CD4-positive, alpha-beta memory T cell (primary cell): ENCODE results near the gene SLC35E4. TPM values are rescaled to one million over a fixed set of nuclear protein-coding genes. Genes with fewer than 3 reads are reported as not detected.

Experiments used
- CTCF ChIA-PET: fragments of 350-600 bp; sonication (Branson Sonifier 250); formaldehyde crosslinking; loops from one replicate; lab custom pipeline; 2021; ENCODE audit warnings: inconsistent platforms; ENCODE audit not compliant: partially characterized antibody; lab: Charles Lee
- POLR2A ChIA-PET: fragments of 350-600 bp; sonication (Branson Sonifier 250); formaldehyde crosslinking; loops from one replicate; lab custom pipeline; 2021; ENCODE audit not compliant: partially characterized antibody; lab: Charles Lee
- DNase-seq, 5 donors: peaks; one replicate each; pipeline versions ENCODE4 v3.0.0 to v3.0.0-alpha.2; 2020 to 2022; ENCODE audit warnings: mixed read lengths in 1 of 5
- H3K27ac ChIP-seq: one replicate; pipeline ENCODE4 v1.7.0; 2013; ENCODE audit warnings: low read depth, low read length
- H3K27me3 ChIP-seq: 2 replicates; pipeline ENCODE4 v1.7.0; 2013; ENCODE audit warnings: mild to moderate bottlenecking, low read length, moderate library complexity; ENCODE audit not compliant: insufficient read depth
- H3K36me3 ChIP-seq: 2 replicates; pipeline ENCODE4 v1.7.0; 2013; ENCODE audit warnings: mild to moderate bottlenecking, low read length, moderate library complexity; ENCODE audit not compliant: insufficient read depth
- H3K4me1 ChIP-seq: 2 replicates; pipeline ENCODE4 v1.7.0; 2013; ENCODE audit warnings: mild to moderate bottlenecking, low read length, moderate library complexity; ENCODE audit not compliant: insufficient read depth
- H3K4me3 ChIP-seq, 2 donors: one replicate each; pipeline ENCODE4 v1.7.0; 2013; ENCODE audit warnings: low read length in 2 of 2, mild to moderate bottlenecking in 1 of 2
- H3K9me3 ChIP-seq, 2 donors: one replicate each; pipeline ENCODE4 v1.7.0; 2013; ENCODE audit warnings: low read length in 2 of 2, control low read depth in 1 of 2; ENCODE audit not compliant: control insufficient read depth in 1 of 2
- H3K27ac Mint-ChIP-seq, 7 donors: one replicate each; pipeline ENCODE4 v1.8.0; 2020 to 2021; ENCODE audit warnings: mixed read lengths in 7 of 7, mild to moderate bottlenecking in 6 of 7, inconsistent platforms in 3 of 7, moderate library complexity in 3 of 7
- H3K27me3 Mint-ChIP-seq, 2 donors: one replicate each; pipeline ENCODE4 v1.8.0; 2020 to 2021; ENCODE audit warnings: mixed read lengths in 2 of 2
- H3K36me3 Mint-ChIP-seq, 2 donors: one replicate each; pipeline ENCODE4 v1.8.0; 2020 to 2021; ENCODE audit warnings: mixed read lengths in 2 of 2, inconsistent platforms in 1 of 2, mild to moderate bottlenecking in 1 of 2
- H3K4me1 Mint-ChIP-seq, 4 donors: one replicate each; pipeline ENCODE4 v1.8.0; 2020 to 2021; ENCODE audit warnings: mixed read lengths in 4 of 4, mild to moderate bottlenecking in 1 of 4
- H3K4me3 Mint-ChIP-seq, 8 donors: one replicate each; pipeline ENCODE4 v1.8.0; 2020 to 2021; ENCODE audit warnings: mixed read lengths in 8 of 8, mild to moderate bottlenecking in 7 of 8, moderate library complexity in 6 of 8, inconsistent platforms in 3 of 8
- H3K9me3 Mint-ChIP-seq, 8 donors: one replicate each; pipeline ENCODE4 v1.8.0; 2020 to 2021; ENCODE audit warnings: mixed read lengths in 8 of 8, mild to moderate bottlenecking in 5 of 8, inconsistent platforms in 3 of 8, moderate library complexity in 1 of 8
- intact Hi-C: fragments of 100-400 bp; cut with micrococcal nuclease; formaldehyde crosslinking; loops from one replicate; pipeline ENCODE4 v1.15.1; 2023
- polyA plus RNA-seq, 2 donors: library from polyadenylated mRNA; unstranded; fragments of 300-500 nt; fragmentation: Illumina TruSeq; gene quantifications; one replicate each; pipeline ENCODE4 v1.2.3, GENCODE V29; 2021
- total RNA-seq, 2 experiments: library from RNA; stranded (reverse); gene quantifications; one replicate each; pipeline ENCODE4 v1.2.3, GENCODE V29; 2021

SLC35E4 gene
- total and polyA plus RNA-seq, 4 experiments from 2014 or later = 0.61 to 3.0 (median 2.0) TPM

- DNase-seq = peak in 1 of 5 donors; percentile 25
- Histone ChIP-seq H3K27ac (peak overlapping the region; percentile 79), H3K4me1 (peaks cover 34% of the 10 kb centered on the region), H3K27me3 (no peaks in the 10 kb centered on the region), H3K4me3 (peak overlapping the region; percentile 57 to 81), H3K36me3 (no peaks in the 10 kb centered on the region), H3K9me3 (no peaks in the 10 kb centered on the region)
- POLR2A ChIA-PET = interaction anchor here (1.2 to 3.1 kb wide), 10 partner anchors 13 to 471 kb away, joined by 4 to 33 read pairs (median 11); partner anchors contain the start of genes DUSP18, MORC2, OSBP2 and PES1
- Mint-ChIP-seq H3K4me1 (peaks cover 10 to 29% (median 16%) of the 10 kb centered on the region in 4 donors), H3K27me3 (no peaks in the 10 kb centered on the region), H3K9me3 (peaks cover 0 to 2% (median 0%) of the 10 kb centered on the region in 8 donors), H3K4me3 (peak overlapping the region; percentile 83 to 93 (median 88)), H3K27ac (peak overlapping the region; percentile 53 to 98 (median 85)), H3K36me3 (peaks cover 1 to 5% of the 10 kb centered on the region in 2 donors)
- CTCF ChIA-PET = interaction anchor here (1.0 to 4.2 kb wide), 14 partner anchors 9 to 593 kb away, joined by 3 to 79 read pairs (median 16); partner anchors contain the start of genes DUSP18, OSBP2 and TCN2
- intact Hi-C loops = loop anchor here (5.0 kb wide), 1 partner anchor 711 kb away; the partner anchor contains the start of gene PATZ1
Measured at GRCh38 chr22:30636226-30637077, 871 bp downstream of the SLC35E4 start.

GRCh38 chr22:30637701-30638114 lies 2.1 kb downstream of the SLC35E4 start:
- H3K27me3 Mint-ChIP-seq = no peaks in the 10 kb centered on the region
- peaks cover 0 to 2% (median 0%) of the 10 kb centered on the region in 8 donors for H3K9me3 Mint-ChIP-seq
- peaks cover 1 to 5% of the 10 kb centered on the region in 2 donors for H3K36me3 Mint-ChIP-seq
- no peaks in the 10 kb centered on the region for H3K36me3 ChIP-seq
- H3K27ac ChIP-seq = no peak overlapping the region
- H3K4me3 Mint-ChIP-seq = peak overlapping the region in 6 of 8 donors; percentile 50 to 69 (median 61)
- no peak overlapping the region for H3K4me3 ChIP-seq
- H3K4me1 Mint-ChIP-seq = peaks cover 10 to 29% (median 16%) of the 10 kb centered on the region in 4 donors
- ChIA-PET CTCF (interaction anchor here (0.7 to 1.7 kb wide), 4 partner anchors 33 to 1333 kb away, joined by 3 to 9 read pairs (median 3); no protein-coding TSS in a partner anchor), POLR2A (interaction anchor here (1.1 kb wide), 1 partner anchor 29 kb away, joined by 3 read pairs; no protein-coding TSS in a partner anchor)
- peak overlapping the region in 3 of 7 donors; percentile 53 to 64 (median 62) for H3K27ac Mint-ChIP-seq
- no peak for DNase-seq
- intact Hi-C loops = loop anchor here (5.0 kb wide), 1 partner anchor 710 kb away; the partner anchor contains the start of gene PATZ1
- no peaks in the 10 kb centered on the region for H3K27me3 ChIP-seq
- peaks cover 34% of the 10 kb centered on the region for H3K4me1 ChIP-seq
- H3K9me3 ChIP-seq = no peaks in the 10 kb centered on the region

- Mint-ChIP-seq H3K9me3 (peaks cover 0 to 2% (median 0%) of the 10 kb centered on the region in 8 donors), H3K36me3 (peaks cover 0 to 5% of the 10 kb centered on the region in 2 donors), H3K4me3 (no peak overlapping the region), H3K27me3 (no peaks in the 10 kb centered on the region), H3K4me1 (peaks cover 13 to 26% (median 15%) of the 10 kb centered on the region in 4 donors), H3K27ac (no peak overlapping the region)
- intact Hi-C loops = no loop called here
- no peaks in the 10 kb centered on the region for H3K27me3 ChIP-seq
- DNase-seq = no peak
- no peak overlapping the region for H3K4me3 ChIP-seq
- ChIA-PET CTCF (no interaction called here), POLR2A (no interaction called here)
- no peaks in the 10 kb centered on the region for H3K9me3 ChIP-seq
- H3K36me3 ChIP-seq = no peaks in the 10 kb centered on the region
- no peak overlapping the region for H3K27ac ChIP-seq
- peaks cover 23% of the 10 kb centered on the region for H3K4me1 ChIP-seq
Measured at GRCh38 chr22:30640361-30640760, 4.8 kb downstream of the SLC35E4 start.

- H3K4me3 Mint-ChIP-seq = no peak overlapping the region
- POLR2A ChIA-PET = no interaction called here
Measured at GRCh38 chr22:30640839-30641430, 5.4 kb downstream of the SLC35E4 start.

GRCh38 chr22:30643055-30643875 lies 7.7 kb downstream of the SLC35E4 start:
- H3K27me3 ChIP-seq = no peaks in the 10 kb centered on the region
- no peak overlapping the region for H3K4me3 ChIP-seq
- Mint-ChIP-seq H3K4me3 (no peak overlapping the region), H3K9me3 (peaks cover 0 to 2% (median 0%) of the 10 kb centered on the region in 8 donors), H3K27ac (peak overlapping the region in 2 of 7 donors; percentile 63 to 64), H3K27me3 (no peaks in the 10 kb centered on the region), H3K36me3 (peaks cover 0 to 5% of the 10 kb centered on the region in 2 donors), H3K4me1 (peaks cover 0 to 9% (median 7%) of the 10 kb centered on the region in 4 donors)
- POLR2A ChIA-PET = no interaction called here
- intact Hi-C loops = no loop called here
- DNase-seq = no peak
- H3K27ac ChIP-seq = no peak overlapping the region
- CTCF ChIA-PET = interaction anchor here (1.7 kb wide), 1 partner anchor 8 kb away, joined by 7 read pairs; the partner anchor contains the start of gene SLC35E4
- H3K9me3 ChIP-seq = no peaks in the 10 kb centered on the region
- H3K4me1 ChIP-seq = no peaks in the 10 kb centered on the region
- no peaks in the 10 kb centered on the region for H3K36me3 ChIP-seq

More at GRCh38 chr22:30640839-30641430, 5.4 kb downstream of the SLC35E4 start:
- Histone ChIP-seq H3K4me3 (no peak overlapping the region), H3K9me3 (no peaks in the 10 kb centered on the region), H3K27ac (no peak overlapping the region), H3K36me3 (no peaks in the 10 kb centered on the region), H3K27me3 (no peaks in the 10 kb centered on the region), H3K4me1 (peaks cover 21% of the 10 kb centered on the region)
- Mint-ChIP-seq H3K36me3 (peaks cover 0 to 5% of the 10 kb centered on the region in 2 donors), H3K27ac (no peak overlapping the region), H3K27me3 (no peaks in the 10 kb centered on the region), H3K9me3 (peaks cover 0 to 2% (median 0%) of the 10 kb centered on the region in 8 donors), H3K4me1 (peaks cover 12 to 20% (median 14%) of the 10 kb centered on the region in 4 donors)
- intact Hi-C loops = no loop called here
- DNase-seq = no peak
- CTCF ChIA-PET = no interaction called here

GRCh38 chr22:30646518-30647160 lies 11.1 kb downstream of the SLC35E4 start:
- H3K27me3 Mint-ChIP-seq = no peaks in the 10 kb centered on the region
- ChIA-PET CTCF (interaction anchor here (1.7 kb wide), 1 partner anchor 11 kb away, joined by 7 read pairs; the partner anchor contains the start of gene SLC35E4), POLR2A (interaction anchor here (0.6 kb wide), 1 partner anchor 39 kb away, joined by 3 read pairs; no protein-coding TSS in a partner anchor)
- H3K9me3 Mint-ChIP-seq = no peaks in the 10 kb centered on the region
- H3K9me3 ChIP-seq = no peaks in the 10 kb centered on the region
- peaks cover 9% of the 10 kb centered on the region for H3K4me1 ChIP-seq
- no peaks in the 10 kb centered on the region for H3K36me3 Mint-ChIP-seq
- intact Hi-C loops = no loop called here
- H3K4me3 Mint-ChIP-seq = no peak overlapping the region
- no peak overlapping the region for H3K27ac ChIP-seq
- H3K4me3 ChIP-seq = no peak overlapping the region
- H3K27me3 ChIP-seq = no peaks in the 10 kb centered on the region
- H3K27ac Mint-ChIP-seq = no peak overlapping the region
- H3K4me1 Mint-ChIP-seq = peaks cover 9 to 21% (median 13%) of the 10 kb centered on the region in 4 donors
- no peak for DNase-seq
- H3K36me3 ChIP-seq = no peaks in the 10 kb centered on the region
